HL-60/S4 treated with phorbol 12-myristate 13-acetate at 8.2 ng/mL for 4 days and 3 days (cell line): ENCODE measurements around the gene PCCA.
"Not testable (repeated sequence)": the region's sequence is repeated elsewhere in the genome, so short reads cannot be mapped to it uniquely, and the experiment has no call there.

Experiments used
- in situ Hi-C: fragments of 300-500 bp; cut with MboI; formaldehyde crosslinking; loops from 2 replicates; pipeline ENCODE4 v1.15.0; 2022; ENCODE audit warnings: low sequenced_read_pairs

Gene PCCA

GRCh38 chr13:100518394-100519062, 429.6 kb downstream of the PCCA start:
- in situ Hi-C loops, result loop anchor here (10.0 kb wide), 1 partner anchor 604 kb away; no protein-coding TSS in a partner anchor

- in situ Hi-C loops, result loop anchor here (10.0 kb wide), 1 partner anchor 605 kb away; no protein-coding TSS in a partner anchor
Measured at GRCh38 chr13:100519626-100520025, 430.7 kb downstream of the PCCA start.

GRCh38 chr13:100520936-100521850, 432.3 kb downstream of the PCCA start:
- in situ Hi-C loops, result no loop called here

- in situ Hi-C loops, result no loop called here
Measured at GRCh38 chr13:100521851-100522617, 433.1 kb downstream of the PCCA start.

GRCh38 chr13:100522618-100523309, 433.9 kb downstream of the PCCA start:
- in situ Hi-C loops, result no loop called here

GRCh38 chr13:100523411-100523810, 434.5 kb downstream of the PCCA start:
- in situ Hi-C loops, result no loop called here

- in situ Hi-C loops, result no loop called here
Measured at GRCh38 chr13:100523981-100524386, 435.1 kb downstream of the PCCA start.

- in situ Hi-C loops, result not testable (repeated sequence)
Measured at GRCh38 chr13:100524688-100525087, 435.8 kb downstream of the PCCA start.

- in situ Hi-C loops, result no loop called here
Measured at GRCh38 chr13:100525453-100526317, 436.8 kb downstream of the PCCA start.

- in situ Hi-C loops, result no loop called here
Measured at GRCh38 chr13:100526318-100527000, 437.6 kb downstream of the PCCA start.

GRCh38 chr13:100527644-100528043, 438.8 kb downstream of the PCCA start:
- in situ Hi-C loops, result no loop called here

- in situ Hi-C loops, result no loop called here
Measured at GRCh38 chr13:100528353-100528752, 439.5 kb downstream of the PCCA start.

- in situ Hi-C loops, result no loop called here
Measured at GRCh38 chr13:100528820-100529219, 439.9 kb downstream of the PCCA start.

GRCh38 chr13:100529666-100530377, 440.9 kb downstream of the PCCA start:
- in situ Hi-C loops, result no loop called here

GRCh38 chr13:100530671-100531213, 441.8 kb downstream of the PCCA start:
- in situ Hi-C loops, result no loop called here

GRCh38 chr13:100532090-100532766, 443.3 kb downstream of the PCCA start:
- in situ Hi-C loops, result no loop called here

- in situ Hi-C loops, result no loop called here
Measured at GRCh38 chr13:100532836-100533435, 444.0 kb downstream of the PCCA start.
